Measurements from ENCODE around the gene ACP3.

The ACP3 gene

DNA sequence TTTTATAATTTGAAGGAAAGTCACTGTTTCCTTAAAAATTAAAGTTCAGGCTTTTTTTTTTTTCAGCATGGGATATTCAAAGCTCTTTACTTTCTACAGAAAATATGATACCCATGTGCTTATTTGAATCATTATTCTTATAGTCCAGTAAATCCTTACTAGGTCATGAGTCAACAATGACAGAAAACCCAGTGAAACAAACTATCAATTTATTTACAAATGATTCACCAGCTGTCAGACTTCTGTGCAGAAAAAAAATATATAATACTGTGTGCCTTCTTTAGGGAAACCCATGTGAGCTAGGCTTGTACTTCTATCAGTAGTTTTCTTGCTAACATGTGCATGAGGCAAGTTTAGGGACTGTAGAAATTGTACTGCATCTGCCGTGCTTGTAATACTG is 1.2 kb downstream of the ACP3 start:
- no peak for DNase-seq (ENCODE audit: low spot score)

DNA sequence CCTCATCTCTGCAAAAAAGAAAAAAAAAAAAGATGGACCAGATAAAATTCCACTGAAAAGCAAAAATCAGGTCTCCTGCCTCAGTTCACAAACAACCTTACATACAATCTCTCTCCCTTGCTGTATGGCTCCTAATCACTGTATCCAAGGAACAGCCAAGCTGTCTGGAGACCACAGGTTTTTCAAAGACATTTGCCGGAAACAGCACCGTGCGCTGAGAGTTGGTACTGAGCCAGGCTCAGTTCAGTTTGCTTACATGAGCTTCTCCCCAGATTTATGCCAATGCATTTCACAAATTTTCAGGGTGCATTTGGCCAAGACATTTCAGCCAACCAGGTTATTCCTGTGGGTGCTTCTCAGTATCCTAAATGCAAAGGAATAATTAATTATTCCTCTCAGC is 4.1 kb downstream of the ACP3 start:
- DNase-seq (ENCODE audit: low spot score), result no peak

DNA sequence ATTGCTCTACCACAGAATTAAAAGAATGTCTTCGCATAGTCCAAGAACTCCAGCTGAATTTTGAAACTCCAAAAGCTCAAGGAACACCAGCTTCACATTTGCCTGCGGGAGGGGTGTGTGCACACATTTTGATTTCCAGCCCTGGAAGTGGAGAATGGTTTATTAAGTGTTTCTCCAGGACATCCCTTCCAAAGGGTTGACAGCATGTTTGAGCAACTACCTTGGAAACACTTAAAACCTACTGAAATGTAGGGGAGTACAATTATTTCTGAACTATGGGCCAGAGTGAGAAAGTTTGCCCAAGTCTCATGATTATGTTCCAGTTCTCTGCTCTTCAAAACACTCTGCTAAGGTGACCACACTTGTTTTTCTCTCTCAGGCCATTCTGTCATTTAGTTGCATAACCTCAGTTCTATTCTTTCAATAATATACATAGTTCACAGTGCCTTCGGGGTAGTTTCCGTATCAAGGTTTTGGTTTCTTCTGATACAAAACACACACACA is 7.9 kb downstream of the ACP3 start:
- no peak for DNase-seq (ENCODE audit: low spot score)

DNA sequence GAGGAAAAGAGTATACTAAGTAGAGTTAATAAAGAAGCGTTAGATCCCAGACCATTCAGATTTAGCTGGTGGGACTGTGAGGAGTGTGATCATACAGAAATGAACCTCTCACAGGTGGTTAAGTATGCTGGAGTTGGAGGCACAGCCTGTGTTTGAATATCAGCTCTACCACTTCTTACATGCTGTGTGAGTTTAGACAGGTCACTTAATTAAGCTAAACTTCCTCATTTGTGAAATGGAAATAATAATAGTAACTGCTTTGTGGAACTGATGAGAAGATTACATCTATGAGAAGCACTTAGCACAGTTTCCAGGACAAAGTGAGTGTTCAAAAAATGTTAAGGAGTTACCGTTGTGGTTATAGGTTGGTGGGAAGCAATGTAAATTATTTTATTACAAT is 8.4 kb downstream of the ACP3 start:
- no peak for DNase-seq (ENCODE audit: low spot score)

DNA sequence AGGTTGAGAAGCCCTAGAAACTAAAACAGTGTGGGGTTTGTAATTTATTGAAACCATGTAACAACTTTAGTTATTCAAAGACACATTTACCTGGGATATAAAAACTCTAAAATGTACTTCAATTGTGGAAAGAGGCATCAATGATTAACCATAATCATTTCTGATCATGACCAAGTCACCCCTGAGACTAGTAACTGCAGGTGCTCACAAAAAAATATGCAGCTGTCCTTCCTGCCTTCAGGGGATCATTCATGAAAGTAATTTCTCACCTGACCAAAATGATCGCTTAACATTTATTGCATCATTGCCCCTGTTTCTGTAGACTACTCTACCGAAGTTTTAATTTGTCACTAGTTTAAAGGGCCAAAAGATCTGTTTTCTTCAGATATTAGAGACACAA is 9.0 kb downstream of the ACP3 start:
- DNase-seq (ENCODE audit: low spot score), result no peak

DNA sequence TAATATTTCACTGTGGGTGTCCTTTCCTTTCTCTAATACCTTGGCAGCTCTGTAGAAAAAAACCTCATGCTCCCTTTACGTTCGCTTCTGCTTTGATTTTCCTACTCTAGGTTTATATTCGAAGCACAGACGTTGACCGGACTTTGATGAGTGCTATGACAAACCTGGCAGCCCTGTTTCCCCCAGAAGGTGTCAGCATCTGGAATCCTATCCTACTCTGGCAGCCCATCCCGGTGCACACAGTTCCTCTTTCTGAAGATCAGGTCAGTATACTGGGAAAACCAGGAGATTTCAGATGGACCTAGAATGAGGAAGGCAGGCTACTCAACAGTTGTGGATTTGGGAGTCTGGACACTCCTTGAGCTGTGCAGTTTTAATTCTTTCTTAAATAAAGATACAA is 14.9 kb downstream of the ACP3 start:
- no peak for DNase-seq (ENCODE audit: low spot score)

DNA sequence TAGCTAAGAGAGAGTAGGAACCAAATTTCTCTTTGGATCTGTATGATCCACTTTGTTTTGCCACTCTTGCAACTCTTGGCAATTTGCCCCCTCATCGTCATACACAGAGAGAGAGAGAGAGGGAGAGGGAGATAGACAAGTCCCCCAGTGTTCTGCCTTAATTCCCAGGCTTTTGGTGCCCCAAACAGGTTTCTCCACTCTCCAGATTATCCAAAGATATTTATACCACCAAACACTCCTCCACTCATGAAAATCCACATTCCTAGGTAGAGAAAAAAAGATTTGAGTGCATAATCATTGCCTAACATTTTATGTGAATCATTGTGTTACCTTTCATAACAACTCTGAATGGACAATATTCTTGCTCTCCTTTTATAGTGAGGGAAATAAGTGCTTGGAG is 15.3 kb downstream of the ACP3 start:
- DNase-seq (ENCODE audit: low spot score), result no peak

DNA sequence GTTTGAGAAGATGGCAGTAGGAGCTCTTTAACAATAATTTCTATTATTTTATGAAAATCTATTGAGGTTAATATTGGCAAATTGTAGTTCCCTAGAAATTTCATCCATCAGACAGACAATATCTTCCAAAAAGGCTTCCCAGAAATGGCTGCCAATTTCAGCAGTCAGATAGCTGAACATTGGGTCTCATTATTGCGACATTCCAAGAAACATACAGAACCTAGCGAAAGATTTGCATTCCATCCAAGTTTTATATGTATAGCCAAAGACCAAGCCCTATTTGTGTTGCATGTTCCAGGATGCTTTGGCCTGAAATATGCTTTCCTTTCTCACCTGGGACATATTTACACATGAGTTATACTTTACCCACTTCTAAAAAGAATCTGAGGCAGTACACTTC is 24.5 kb downstream of the ACP3 start:
- no peak for DNase-seq (ENCODE audit: low spot score)

DNA sequence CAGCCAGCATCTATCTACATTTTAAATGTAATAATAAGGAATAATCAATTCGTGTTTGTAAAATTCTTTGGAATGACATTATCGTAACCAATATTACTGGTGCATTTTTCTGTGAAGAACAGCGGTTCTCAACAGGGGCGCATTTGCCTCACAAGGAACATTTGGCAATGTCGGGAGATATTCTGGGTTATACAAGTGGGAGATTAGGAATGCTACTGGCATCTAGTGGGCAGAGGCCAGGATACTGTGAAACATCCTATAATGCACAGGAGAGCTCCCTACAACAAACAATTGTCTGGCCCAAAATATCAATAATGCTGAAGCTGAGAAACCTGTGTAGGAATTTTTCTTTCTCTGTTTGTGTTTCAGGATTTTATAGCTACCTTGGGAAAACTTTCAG is 25.0 kb downstream of the ACP3 start:
- no peak for DNase-seq (ENCODE audit: low spot score)

DNA sequence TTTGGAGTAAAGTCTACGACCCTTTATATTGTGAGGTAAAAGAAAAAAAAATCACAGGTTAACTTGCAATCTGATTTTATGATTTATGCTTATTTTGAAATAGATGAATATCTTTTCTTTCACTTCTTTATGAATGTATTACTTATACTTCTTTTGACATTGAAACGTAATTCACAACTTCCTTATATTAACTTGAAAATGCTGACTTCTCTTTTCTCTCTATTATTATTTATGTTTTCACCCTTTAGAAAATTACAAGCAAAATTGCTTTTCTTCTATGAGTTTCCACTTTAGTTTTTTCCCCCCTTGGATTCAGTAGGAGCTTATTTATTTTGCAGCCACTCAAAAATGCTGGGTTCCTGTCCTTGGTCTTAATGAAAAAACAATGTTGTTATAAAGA is 25.4 kb downstream of the ACP3 start:
- DNase-seq (ENCODE audit: low spot score), result no peak

DNA sequence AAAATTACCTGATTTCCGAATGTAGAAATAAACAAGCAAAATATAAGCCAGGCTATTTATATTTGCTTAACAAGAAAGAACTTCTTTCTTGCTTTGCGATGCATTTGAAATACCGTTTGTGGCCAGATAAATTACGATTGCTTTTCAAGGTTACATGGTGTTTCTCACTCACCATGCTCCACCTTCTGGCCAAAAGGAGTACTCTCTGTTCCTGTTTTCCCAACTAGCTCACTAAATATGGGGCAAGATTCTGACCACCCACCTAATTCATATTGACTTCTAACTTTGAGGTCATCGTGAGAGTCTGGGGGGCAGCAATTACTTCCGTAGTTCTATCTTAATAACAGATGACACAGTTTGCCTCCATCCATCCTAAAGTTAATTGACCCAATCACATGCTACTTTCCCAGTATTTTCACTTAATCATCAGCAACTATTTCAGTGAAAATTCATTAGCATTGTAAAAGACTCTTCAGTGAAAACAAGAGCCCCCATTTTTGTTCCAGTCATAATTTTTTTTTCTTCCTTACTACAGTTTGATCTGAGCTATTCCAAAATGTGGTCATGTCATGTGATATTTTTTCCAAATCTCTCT is 25.9 kb downstream of the ACP3 start:
- peak; percentile 51 for DNase-seq (ENCODE audit: low spot score)

DNA sequence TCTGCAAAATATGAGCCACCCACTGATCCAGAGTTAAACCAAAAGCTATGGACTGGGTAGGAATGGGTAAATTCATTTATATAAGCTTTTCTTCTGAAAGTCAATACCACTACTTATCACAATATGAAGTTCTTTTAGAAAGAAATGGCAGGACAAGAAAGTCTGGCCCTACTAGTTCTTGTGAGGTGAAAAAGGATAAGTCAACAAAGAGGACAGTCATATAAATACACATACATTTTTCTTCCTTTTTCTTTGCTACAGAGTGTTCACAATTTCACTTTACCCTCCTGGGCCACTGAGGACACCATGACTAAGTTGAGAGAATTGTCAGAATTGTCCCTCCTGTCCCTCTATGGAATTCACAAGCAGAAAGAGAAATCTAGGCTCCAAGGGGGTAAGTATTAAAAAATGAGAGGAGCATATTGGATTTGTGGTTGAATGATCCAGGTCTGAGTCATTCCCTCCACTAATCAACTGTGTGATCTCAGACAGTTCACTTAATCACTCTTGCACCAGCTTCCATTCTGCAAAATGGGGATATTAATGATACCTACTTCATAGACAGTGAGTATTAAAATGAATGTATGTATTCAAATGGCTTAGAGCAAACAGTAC is 27.6 kb downstream of the ACP3 start:
- no peak for DNase-seq (ENCODE audit: low spot score)

DNA sequence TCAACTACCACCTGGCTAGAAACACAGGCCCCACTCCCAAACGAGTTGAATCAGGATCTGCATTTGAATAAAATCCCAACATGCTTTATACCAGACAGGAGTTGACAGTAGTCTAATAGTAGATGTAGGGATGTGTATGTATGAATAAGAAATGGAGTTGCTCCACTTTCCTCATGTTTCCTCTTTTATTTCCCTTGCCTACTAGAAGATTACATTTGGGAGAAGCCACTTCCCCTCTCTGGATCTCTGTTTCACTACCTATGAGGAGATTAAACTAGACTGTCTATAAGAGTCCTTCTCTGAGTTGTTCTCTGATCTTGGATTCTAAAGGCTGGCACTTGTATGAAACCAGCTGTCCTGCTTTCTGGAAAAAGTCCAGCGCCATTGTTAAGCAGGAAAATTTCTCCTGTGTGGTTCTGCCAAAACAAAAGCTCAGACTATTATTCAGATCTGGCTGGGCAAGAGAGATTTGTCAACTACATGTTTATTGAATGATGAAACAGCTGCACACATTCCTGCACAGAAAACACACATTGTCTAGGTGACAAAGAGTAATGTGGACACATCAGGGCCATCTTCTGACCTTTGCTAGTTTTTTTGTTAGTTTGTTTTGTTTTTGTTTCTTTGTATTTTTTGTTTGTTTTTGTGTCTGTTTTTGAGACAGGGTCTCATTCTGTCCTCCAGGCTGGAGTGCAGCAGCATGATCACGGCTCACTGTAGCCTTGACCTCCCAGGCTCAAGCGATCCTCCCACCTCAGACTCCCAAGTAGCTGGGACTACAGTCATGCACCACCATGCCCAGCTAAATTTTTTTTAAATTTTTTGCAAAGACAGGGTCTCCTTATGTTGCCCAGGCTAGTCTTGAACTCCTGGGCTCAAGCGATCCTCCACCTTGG is 29.9 kb downstream of the ACP3 start:
- no peak for DNase-seq (ENCODE audit: low spot score)

DNA sequence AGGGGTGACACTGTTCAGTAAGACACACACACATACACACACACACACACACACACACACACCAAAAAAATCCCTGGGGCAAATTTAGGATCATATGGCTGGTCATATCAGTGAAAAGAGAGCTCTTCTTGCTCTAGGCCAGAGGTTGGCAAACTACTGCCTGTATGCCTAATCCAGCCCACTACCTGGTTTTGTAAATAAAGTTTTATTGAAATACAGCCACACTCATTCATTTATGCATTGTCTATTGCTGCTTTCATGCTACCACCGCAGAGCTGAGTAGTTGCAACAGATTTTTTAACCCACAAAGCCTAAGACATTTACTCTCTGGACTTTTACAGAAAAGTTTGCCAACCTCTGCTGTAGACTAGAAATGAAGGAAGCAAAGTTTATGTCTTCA is 30.6 kb downstream of the ACP3 start:
- no peak for DNase-seq (ENCODE audit: low spot score)

DNA sequence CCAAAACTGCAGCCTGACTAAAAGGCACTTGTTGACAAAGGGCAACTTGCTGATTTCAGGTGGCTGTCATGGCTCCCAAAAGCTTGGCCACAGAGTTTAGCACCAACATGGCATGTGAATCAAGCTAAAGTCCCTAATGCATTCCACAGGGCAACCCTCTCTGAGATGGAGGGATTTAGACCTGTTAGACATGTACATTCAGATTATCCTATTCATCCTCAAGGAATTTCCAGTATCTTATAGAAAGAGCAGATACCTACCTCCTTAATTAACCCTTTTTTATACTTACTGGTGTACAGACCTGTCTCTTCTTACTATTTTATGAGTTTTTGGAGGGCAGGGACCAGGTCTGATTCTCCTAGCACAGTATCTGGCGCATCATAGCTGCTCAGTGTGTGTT is 31.3 kb downstream of the ACP3 start:
- no peak for DNase-seq (ENCODE audit: low spot score)

DNA sequence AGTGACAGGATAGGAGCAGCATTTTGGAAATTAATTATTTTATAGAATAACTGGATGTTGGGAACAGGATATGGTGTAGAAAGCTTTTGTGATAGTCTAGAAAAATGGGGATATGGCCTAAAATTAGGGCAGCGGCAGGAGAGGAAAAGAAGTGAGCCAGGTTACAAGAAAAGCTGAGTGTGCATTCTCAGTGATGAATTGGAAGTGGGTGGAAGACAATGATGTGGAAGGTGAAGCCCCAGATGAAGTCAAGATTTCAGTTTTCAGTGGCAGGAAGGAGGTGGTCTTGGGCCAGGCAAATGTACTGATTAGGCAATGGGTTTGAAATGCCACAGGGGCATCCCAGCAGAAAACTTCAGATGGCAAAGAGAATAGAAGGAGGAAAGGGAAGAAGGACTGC is 33.6 kb downstream of the ACP3 start:
- no peak for DNase-seq (ENCODE audit: low spot score)

DNA sequence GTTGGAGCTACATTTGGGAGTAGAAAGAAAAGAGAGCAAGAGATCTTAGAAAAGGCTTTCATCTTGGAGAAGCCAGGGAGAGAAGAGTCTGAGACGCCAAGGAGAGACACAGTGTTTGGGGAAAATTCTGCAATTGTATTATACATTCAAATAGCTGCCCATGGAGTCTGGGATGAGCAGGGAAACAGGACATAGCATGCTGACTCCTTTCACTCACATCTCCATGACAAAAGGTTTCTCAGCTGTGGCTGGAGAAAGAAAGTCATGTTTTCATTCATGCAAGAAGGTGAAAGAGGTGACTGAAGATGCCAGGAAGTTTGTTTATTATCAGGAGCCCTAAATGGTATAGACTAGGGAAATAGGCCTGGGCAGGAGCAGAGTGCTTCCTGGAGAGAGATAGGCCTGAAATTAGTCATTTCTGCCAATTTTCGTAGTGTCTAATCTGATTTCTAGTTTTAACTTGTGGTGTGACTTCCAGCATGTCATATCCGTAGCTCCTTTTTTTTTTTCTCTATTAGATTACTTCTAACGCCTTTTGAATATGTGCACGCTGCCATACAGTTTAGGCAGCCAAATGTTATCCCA is 34.1 kb downstream of the ACP3 start:
- peak; percentile 12 for DNase-seq (ENCODE audit: low spot score)

DNA sequence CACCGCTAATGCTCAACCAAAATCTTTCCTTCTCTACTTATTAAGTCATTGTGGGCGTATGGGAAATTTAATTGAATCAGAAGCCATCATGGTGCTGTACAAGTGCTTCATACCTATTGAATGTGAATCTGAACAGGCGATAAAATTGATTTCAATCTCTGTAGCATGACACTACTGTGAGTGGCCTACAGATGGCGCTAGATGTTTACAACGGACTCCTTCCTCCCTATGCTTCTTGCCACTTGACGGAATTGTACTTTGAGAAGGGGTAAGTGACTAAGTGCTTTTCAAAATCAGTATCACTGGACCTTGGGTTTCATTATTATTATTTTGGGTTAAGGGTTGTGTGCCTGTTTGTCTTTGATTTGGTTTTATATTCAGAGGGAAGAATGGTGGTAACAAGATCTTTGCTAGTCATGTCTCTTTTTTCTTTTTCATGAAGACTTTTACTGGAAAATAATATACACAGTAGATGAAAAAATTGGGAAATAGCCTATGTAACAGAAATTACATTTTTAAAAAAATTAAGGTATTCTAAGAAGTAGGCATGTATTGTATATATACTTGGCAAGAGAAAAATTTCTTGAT is 35.4 kb downstream of the ACP3 start:
- peak; percentile 75 for DNase-seq (ENCODE audit: low spot score)

DNA sequence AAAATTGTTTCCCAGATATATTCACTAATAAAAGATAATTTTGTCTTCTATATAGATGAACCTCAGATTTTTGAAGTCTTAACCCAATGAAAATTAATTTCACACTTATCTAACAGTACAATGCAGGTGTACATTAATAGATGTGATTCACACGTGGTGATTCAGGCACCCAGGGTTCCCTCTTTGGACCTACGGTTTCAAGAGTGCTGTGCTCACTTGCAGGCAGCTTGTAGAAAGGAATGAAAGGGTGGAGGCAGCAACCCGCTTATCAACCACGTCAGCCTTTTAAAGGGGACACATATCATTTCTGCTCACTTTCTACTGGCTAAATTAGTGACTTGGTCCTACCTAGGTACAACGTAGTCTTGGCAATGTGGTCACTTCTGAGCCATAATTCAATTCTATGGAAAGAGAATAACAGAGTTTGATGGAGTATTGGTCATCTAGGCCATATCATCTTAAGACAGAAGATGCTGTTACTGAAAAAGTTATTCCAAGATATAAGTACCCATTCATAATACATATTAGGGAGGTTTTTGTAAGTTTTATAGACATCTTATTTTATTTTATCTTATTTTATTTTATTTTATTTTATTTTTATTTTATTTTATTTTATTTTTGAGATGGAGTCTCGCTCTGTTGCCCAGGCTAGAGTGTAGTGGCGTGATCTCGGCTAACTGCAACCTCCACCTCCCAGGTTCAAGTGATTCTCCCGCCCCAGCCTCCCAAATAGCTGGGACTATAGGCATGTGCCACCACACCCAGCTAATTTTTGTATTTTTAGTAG is 37.9 kb downstream of the ACP3 start:
- no peak for DNase-seq (ENCODE audit: low spot score)

DNA sequence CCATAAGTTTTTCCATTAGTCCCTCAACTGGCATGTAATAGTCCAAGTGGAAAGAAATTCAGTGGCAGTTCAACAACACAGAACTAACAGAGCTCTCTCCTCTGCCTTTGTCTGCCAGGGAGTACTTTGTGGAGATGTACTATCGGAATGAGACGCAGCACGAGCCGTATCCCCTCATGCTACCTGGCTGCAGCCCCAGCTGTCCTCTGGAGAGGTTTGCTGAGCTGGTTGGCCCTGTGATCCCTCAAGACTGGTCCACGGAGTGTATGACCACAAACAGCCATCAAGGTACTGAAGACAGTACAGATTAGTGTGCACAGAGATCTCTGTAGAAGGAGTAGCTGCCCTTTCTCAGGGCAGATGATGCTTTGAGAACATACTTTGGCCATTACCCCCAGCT is 39.4 kb downstream of the ACP3 start:
- no peak for DNase-seq (ENCODE audit: low spot score)

DNA sequence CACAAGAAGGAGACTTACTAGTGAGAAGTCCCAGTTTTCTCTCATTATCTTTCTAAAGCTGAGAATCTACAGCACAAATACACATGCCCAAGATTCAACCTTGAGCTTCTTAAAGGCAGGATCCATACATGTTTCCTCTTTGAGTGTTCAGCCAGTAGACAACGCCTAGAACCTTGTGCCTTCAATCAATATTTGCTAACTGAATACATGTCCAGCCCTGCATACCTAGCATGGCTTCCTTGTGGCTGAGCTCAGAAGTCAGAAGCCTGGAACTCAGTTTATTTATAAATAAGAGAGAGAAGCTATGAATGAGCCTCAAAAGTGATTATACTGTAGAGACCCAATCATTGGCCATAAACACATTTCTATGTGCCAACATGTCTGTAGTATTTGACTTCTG is 43.5 kb downstream of the ACP3 start:
- DNase-seq (ENCODE audit: low spot score), result no peak

DNA sequence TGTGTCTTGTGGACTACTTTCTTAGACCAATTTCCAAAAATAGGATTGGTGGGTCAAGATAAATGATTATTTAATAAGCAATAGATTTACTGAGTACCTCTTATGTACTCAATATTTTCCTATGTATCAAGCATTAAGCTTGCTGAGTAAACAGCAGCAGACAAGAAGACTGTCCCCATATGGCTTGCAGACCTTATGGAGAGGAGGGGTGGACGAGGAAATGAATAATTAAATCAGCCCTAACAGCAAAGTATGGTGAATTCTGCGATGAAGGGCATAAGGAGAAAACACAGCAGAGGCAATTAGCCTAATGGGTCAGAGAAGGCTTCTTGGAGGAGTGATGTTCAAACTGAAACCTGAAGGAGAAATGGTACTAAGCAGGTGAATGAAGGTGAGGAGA is 45.1 kb downstream of the ACP3 start:
- no peak for DNase-seq (ENCODE audit: low spot score)

All from iPS-NIHi11 (cell line).